ENCODE measurements around the gene ASIC2. TPM values are rescaled to one million over a fixed set of nuclear protein-coding genes. Genes with fewer than 3 reads are reported as not detected.

Gene ASIC2
- polyA plus RNA-seq, 6 donors from 2014 or later, result not detected

DNA sequence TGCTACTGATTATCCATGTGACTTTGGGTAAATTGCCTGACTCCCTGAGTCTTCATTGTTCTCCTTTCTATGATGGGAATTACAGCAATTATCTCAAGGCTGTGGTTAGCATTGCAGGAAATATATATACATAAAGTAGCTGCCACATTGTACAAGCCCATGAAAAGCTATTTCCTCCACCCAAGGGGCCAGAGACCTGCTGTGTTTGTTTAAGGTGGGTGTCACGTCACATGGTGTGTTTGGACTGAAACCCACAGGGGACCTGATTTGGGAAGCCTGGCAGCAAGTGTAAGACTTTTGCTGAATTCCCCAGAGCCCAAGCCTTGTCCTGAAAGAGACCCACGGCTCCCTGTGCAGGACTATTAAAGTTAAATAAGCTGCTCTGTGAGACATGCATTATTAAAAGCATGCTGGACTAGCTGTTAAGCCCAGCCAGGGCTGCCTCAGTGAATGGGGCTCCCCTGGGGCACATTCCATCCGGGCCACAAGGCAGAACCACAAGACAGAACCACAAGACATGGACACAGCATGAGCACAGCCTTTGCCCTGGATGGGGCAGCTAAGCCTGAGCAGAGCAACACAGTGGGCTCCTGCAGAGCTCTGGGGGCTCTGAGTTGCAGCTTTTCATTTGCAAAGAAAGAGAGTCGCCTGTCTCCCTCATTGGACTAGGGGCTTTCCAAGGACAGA, 152.5 kb downstream of the ASIC2 start:
- Mint-ChIP-seq H3K9me3 (peaks cover 0 to 6% (median 3%) of the 10 kb centered on the region in 7 donors), H3K27ac (no peak overlapping the region), H3K36me3 (no peaks in the 10 kb centered on the region), H3K4me3 (no peak overlapping the region), H3K27me3 (peaks cover 12 to 19% (median 19%) of the 10 kb centered on the region in 3 donors), H3K4me1 (no peaks in the 10 kb centered on the region)
- ATAC-seq (ENCODE audit: low read depth in 2 of 2) (no peak), DNase-seq (no peak)

DNA sequence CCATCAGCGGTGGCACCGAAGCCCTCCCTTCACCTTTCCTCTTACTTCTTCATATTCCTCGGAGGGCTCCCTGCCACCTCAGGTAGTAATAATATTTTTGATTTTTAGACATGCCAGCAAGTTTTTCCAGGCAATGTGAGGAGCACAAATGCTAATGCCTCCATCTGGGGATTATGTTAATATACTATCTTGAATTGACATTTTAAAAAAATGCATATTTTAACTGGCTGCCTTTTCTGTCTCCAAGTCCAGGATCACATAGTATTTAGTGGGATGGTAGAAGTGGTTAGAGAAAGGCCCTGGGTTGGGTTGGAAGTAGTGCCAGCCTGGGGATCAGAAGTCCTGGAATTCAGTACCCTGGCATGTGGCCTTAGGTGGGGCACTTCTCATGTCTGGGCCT, 154.5 kb downstream of the ASIC2 start:
- Mint-ChIP-seq H3K27ac (peak overlapping the region in 1 of 6 donors; percentile 22), H3K4me3 (no peak overlapping the region), H3K27me3 (peaks cover 7 to 19% (median 15%) of the 10 kb centered on the region in 3 donors), H3K36me3 (no peaks in the 10 kb centered on the region), H3K4me1 (no peaks in the 10 kb centered on the region), H3K9me3 (peaks cover 0 to 8% (median 2%) of the 10 kb centered on the region in 7 donors)
- ATAC-seq (ENCODE audit: low read depth in 2 of 2), result no peak
- no peak for DNase-seq

GRCh38 chr17:33137426-33137825, 155.7 kb downstream of the ASIC2 start:
- ATAC-seq (ENCODE audit: low read depth in 2 of 2) (no peak), DNase-seq (no peak)
- Mint-ChIP-seq H3K9me3 (peaks cover 0 to 9% (median 2%) of the 10 kb centered on the region in 7 donors), H3K27ac (no peak overlapping the region), H3K4me3 (no peak overlapping the region), H3K4me1 (no peaks in the 10 kb centered on the region), H3K36me3 (no peaks in the 10 kb centered on the region), H3K27me3 (peaks cover 9 to 19% (median 12%) of the 10 kb centered on the region in 3 donors)

GRCh38 chr17:33135691-33136090, 157.4 kb downstream of the ASIC2 start:
- Mint-ChIP-seq H3K4me1 (no peaks in the 10 kb centered on the region), H3K4me3 (no peak overlapping the region), H3K27me3 (peaks cover 9 to 19% (median 12%) of the 10 kb centered on the region in 3 donors), H3K36me3 (no peaks in the 10 kb centered on the region), H3K9me3 (peaks cover 0 to 9% (median 0%) of the 10 kb centered on the region in 7 donors), H3K27ac (no peak overlapping the region)
- ATAC-seq (ENCODE audit: low read depth in 2 of 2) (no peak), DNase-seq (no peak)

DNA sequence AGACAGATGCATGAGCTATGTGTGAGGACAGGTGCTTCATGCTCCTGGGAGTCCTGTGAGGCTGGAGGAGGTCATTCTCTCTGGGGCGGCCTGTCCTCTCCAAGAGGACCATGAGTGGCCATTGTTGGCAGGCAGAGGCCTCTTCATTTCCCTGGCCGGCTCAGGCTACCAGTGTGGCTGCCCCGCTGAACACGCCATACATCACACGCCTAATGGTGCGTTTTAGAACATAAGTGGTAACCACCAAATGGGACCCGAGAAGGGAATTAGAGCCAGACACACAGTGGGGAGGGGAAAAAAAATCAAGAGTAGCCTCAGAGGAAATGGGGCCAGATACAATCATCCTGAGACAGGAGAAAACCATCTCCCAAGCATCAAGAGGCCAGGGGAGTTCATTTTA, 161.5 kb downstream of the ASIC2 start:
- H3K9me3 Mint-ChIP-seq, result peaks cover 0 to 12% (median 3%) of the 10 kb centered on the region in 7 donors
- H3K4me3 Mint-ChIP-seq, result no peak overlapping the region
- H3K27me3 Mint-ChIP-seq, result peaks cover 6 to 21% (median 9%) of the 10 kb centered on the region in 3 donors
- ATAC-seq (ENCODE audit: low read depth in 2 of 2) (no peak), DNase-seq (no peak)
- H3K27ac Mint-ChIP-seq, result no peak overlapping the region
- no peaks in the 10 kb centered on the region for H3K4me1 Mint-ChIP-seq
- no peaks in the 10 kb centered on the region for H3K36me3 Mint-ChIP-seq

- H3K4me3 Mint-ChIP-seq, result no peak overlapping the region
- no peaks in the 10 kb centered on the region for H3K36me3 Mint-ChIP-seq
- DNase-seq (no peak), ATAC-seq (ENCODE audit: low read depth in 2 of 2) (no peak)
- peaks cover 0 to 20% (median 9%) of the 10 kb centered on the region in 3 donors for H3K27me3 Mint-ChIP-seq
- H3K27ac Mint-ChIP-seq, result no peak overlapping the region
- no peaks in the 10 kb centered on the region for H3K4me1 Mint-ChIP-seq
- peaks cover 0 to 9% (median 4%) of the 10 kb centered on the region in 7 donors for H3K9me3 Mint-ChIP-seq
Observed at GRCh38 chr17:33127706-33128105, 165.4 kb downstream of the ASIC2 start.

DNA sequence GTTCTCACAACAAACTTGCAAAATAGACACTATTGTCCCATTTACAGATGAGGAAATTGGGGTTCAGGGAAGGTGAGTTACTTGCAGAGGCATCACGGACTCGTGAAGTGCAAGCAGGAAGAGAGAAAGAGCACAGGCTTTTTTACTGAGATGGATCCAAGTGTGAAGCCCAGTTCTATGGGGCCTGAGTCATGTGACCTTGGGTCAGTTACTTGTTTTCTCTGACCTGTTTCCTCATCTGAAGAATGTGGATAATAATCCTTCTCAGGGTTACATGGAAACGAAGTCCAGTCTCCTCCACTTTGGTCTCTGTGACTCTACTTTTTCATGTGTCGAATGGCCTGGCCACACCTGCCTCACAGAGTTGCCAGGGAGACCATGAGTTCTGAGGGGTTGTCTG, 167.0 kb downstream of the ASIC2 start:
- Mint-ChIP-seq H3K9me3 (peaks cover 0 to 10% (median 5%) of the 10 kb centered on the region in 7 donors), H3K27ac (no peak overlapping the region), H3K27me3 (peaks cover 0 to 27% (median 15%) of the 10 kb centered on the region in 3 donors), H3K4me3 (no peak overlapping the region), H3K4me1 (no peaks in the 10 kb centered on the region), H3K36me3 (no peaks in the 10 kb centered on the region)
- DNase-seq (no peak), ATAC-seq (ENCODE audit: low read depth in 2 of 2) (no peak)

DNA sequence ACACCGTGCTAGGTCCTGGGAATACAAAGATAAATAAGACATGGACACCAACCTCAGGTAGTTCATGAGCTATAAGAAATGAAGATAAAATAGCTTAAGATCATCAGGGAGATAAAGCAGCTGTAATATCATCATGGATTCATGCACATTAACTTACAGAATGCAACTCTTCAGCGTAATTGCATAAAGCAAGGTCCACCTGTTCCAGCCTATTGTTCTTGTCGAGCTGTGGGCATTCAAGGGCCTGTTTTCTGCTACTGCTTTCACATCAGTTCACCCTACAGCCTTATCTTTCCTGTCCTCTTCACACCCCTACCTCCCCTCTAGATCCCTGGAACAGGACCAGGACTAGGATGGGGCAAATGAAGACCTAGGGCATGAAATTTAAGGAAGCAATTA, 167.5 kb downstream of the ASIC2 start:
- no peaks in the 10 kb centered on the region for H3K36me3 Mint-ChIP-seq
- H3K27me3 Mint-ChIP-seq, result peaks cover 0 to 27% (median 15%) of the 10 kb centered on the region in 3 donors
- no peak for ATAC-seq (ENCODE audit: low read depth in 2 of 2)
- H3K9me3 Mint-ChIP-seq, result peaks cover 0 to 10% (median 5%) of the 10 kb centered on the region in 7 donors
- H3K4me3 Mint-ChIP-seq, result no peak overlapping the region
- no peak for DNase-seq
- H3K27ac Mint-ChIP-seq, result no peak overlapping the region
- no peaks in the 10 kb centered on the region for H3K4me1 Mint-ChIP-seq

GRCh38 chr17:33124871-33125551, 168.1 kb downstream of the ASIC2 start:
- no peak for ATAC-seq (ENCODE audit: low read depth in 2 of 2)

GRCh38 chr17:33124185-33124584, 168.9 kb downstream of the ASIC2 start:
- Mint-ChIP-seq H3K27ac (no peak overlapping the region), H3K4me3 (no peak overlapping the region), H3K27me3 (peaks cover 0 to 15% (median 15%) of the 10 kb centered on the region in 3 donors), H3K9me3 (peaks cover 0 to 10% (median 5%) of the 10 kb centered on the region in 7 donors), H3K4me1 (no peaks in the 10 kb centered on the region), H3K36me3 (no peaks in the 10 kb centered on the region)
- DNase-seq (no peak), ATAC-seq (ENCODE audit: low read depth in 2 of 2) (no peak)

More at GRCh38 chr17:33124871-33125551, 168.1 kb downstream of the ASIC2 start:
- Mint-ChIP-seq H3K4me1 (no peaks in the 10 kb centered on the region), H3K27ac (no peak overlapping the region), H3K27me3 (peaks cover 0 to 23% (median 15%) of the 10 kb centered on the region in 3 donors), H3K9me3 (peaks cover 0 to 10% (median 5%) of the 10 kb centered on the region in 7 donors), H3K36me3 (no peaks in the 10 kb centered on the region), H3K4me3 (no peak overlapping the region)
- no peak for DNase-seq

DNA sequence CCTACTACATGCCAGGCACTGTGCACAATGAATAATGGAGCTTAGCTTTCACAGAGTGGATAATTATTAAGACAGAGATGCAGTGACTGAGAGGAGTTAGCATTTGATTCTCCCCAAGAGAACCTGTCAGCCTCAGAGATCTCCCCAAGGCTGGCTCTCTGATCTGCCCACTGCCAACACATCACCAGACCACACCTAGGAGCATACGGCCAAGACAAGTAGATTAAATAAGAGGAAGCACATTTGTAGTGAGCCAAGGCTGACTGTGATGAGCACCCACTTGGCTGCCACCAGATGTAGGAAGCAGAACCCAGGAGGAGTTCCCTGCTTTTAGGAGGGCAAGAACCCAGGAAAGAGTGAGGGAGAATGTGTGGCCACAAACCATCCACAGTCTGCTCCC, 171.3 kb downstream of the ASIC2 start:
- no peaks in the 10 kb centered on the region for H3K4me1 Mint-ChIP-seq
- DNase-seq, result no peak
- peaks cover 0 to 7% (median 0%) of the 10 kb centered on the region in 7 donors for H3K9me3 Mint-ChIP-seq
- no peak overlapping the region for H3K27ac Mint-ChIP-seq
- no peak for ATAC-seq (ENCODE audit: low read depth in 2 of 2)
- no peaks in the 10 kb centered on the region for H3K36me3 Mint-ChIP-seq
- H3K4me3 Mint-ChIP-seq, result no peak overlapping the region
- peaks cover 6 to 21% (median 6%) of the 10 kb centered on the region in 3 donors for H3K27me3 Mint-ChIP-seq

GRCh38 chr17:33121272-33121671, 171.8 kb downstream of the ASIC2 start:
- Mint-ChIP-seq H3K4me3 (no peak overlapping the region), H3K36me3 (no peaks in the 10 kb centered on the region), H3K4me1 (no peaks in the 10 kb centered on the region), H3K27me3 (peaks cover 6 to 21% (median 6%) of the 10 kb centered on the region in 3 donors), H3K27ac (peak overlapping the region in 1 of 6 donors; percentile 76), H3K9me3 (peaks cover 0 to 7% (median 0%) of the 10 kb centered on the region in 7 donors)
- DNase-seq (no peak), ATAC-seq (ENCODE audit: low read depth in 2 of 2) (no peak)

DNA sequence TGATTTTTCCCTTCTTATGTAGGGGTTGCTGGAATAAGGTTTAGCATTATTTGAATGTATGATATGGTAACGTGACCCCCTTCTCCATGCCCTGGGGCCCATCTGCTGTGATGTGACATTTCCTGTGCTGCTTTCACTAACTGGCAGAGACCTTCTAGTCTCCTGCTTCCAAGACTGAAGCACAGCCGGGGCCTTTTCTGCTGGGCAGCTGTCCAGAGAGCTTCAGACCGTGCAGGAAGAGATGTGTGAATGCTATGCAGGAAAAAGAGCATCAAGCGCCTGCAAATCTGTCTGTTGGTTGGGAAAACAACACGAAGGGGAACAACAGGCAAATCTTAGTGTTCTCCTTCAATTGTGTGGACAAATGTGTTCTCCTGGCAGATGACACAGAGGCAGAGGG, 173.0 kb downstream of the ASIC2 start:
- ATAC-seq (ENCODE audit: low read depth in 2 of 2), result no peak
- Mint-ChIP-seq H3K27me3 (peaks cover 6 to 21% (median 6%) of the 10 kb centered on the region in 3 donors), H3K4me1 (no peaks in the 10 kb centered on the region), H3K9me3 (peaks cover 0 to 6% (median 0%) of the 10 kb centered on the region in 7 donors), H3K4me3 (no peak overlapping the region), H3K36me3 (no peaks in the 10 kb centered on the region), H3K27ac (no peak overlapping the region)
- no peak for DNase-seq

Measured in naive B cell (primary cell).